Measurements from ENCODE around the gene FBXW7. TPM values are rescaled to one million over a fixed set of nuclear protein-coding genes. Genes with fewer than 3 reads are reported as not detected.

The FBXW7 gene
- total RNA-seq, 4 donors from 2014 or later = 63.1 to 97.6 (median 70.7) TPM

DNA sequence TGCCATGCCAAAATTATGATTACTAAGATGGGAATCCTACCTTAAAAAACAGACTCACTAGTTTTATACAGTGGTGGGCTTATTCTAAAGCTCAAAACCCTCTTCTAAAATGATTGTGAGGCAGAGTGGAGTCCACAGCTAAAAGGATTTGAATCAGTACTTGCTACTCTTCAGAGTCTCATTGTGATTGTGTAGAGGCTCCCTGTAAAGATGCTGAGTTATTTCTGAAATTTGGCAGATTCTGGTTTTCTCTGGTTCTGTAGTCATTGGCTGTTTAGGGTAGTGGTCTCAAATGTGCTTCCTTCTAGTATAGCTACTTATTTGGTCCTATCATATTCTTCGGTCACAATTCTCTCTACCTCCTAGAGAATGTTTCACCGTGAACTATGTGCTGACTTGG, 104.1 kb downstream of the FBXW7 start:
- no peak overlapping the region for H3K27ac ChIP-seq (replicated peaks in 1 of 4)

DNA sequence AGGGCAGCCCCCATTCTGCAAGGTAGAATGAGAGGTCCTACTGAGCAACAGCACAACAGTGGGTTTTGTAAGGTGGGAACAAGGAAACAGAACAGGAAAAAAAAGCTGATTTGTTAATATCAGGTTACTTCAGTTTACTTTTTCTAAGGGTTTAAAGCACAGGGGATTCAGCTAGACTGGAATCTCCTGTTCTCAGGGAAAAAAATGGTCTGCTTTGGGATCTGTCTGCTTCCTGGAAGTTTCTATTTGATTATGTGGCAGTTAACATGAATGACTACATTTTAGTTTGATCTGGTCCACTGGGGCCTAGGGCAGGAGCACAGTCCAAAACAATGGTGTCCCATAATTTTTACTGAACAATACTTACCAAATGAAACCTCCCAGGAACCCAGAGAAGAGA, 104.6 kb downstream of the FBXW7 start:
- Histone ChIP-seq H3K9me3 (no peaks in the 10 kb centered on the region), H3K36me3 (no peaks in the 10 kb centered on the region), H3K27ac (replicated peaks in 1 of 4) (no peak overlapping the region), H3K4me1 (peaks cover 0 to 3% (median 0%) of the 10 kb centered on the region in 4 donors), H3K27me3 (no peaks in the 10 kb centered on the region), H3K4me3 (no peak overlapping the region)
- TF ChIP-seq POLR2A (IDR thresholded peaks at IDR 0.05; ENCODE audit: low read depth) = no peak
- no peak for TF ChIP-seq POLR2AphosphoS5 (IDR thresholded peaks at IDR 0.05)
- no peak for TF ChIP-seq EP300 (IDR thresholded peaks at IDR 0.05)
- TF ChIP-seq, protein P1, sequence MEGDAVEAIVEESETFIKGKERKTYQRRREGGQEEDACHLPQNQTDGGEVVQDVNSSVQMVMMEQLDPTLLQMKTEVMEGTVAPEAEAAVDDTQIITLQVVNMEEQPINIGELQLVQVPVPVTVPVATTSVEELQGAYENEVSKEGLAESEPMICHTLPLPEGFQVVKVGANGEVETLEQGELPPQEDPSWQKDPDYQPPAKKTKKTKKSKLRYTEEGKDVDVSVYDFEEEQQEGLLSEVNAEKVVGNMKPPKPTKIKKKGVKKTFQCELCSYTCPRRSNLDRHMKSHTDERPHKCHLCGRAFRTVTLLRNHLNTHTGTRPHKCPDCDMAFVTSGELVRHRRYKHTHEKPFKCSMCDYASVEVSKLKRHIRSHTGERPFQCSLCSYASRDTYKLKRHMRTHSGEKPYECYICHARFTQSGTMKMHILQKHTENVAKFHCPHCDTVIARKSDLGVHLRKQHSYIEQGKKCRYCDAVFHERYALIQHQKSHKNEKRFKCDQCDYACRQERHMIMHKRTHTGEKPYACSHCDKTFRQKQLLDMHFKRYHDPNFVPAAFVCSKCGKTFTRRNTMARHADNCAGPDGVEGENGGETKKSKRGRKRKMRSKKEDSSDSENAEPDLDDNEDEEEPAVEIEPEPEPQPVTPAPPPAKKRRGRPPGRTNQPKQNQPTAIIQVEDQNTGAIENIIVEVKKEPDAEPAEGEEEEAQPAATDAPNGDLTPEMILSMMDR (IDR thresholded peaks at IDR 0.05) = no peak
- DNase-seq (ENCODE audit: extremely low spot score) = no peak
- intact Hi-C loops (cut with DNase I) = no loop called here

More for the DNA sequence above, 104.1 kb downstream of the FBXW7 start:
- H3K4me3 ChIP-seq = no peak overlapping the region
- intact Hi-C loops (cut with DNase I) = no loop called here
- DNase-seq (ENCODE audit: extremely low spot score) = no peak
- no peaks in the 10 kb centered on the region for H3K27me3 ChIP-seq
- no peak for TF ChIP-seq POLR2AphosphoS5 (IDR thresholded peaks at IDR 0.05)
- no peak for TF ChIP-seq EP300 (IDR thresholded peaks at IDR 0.05)
- TF ChIP-seq POLR2A (IDR thresholded peaks at IDR 0.05; ENCODE audit: low read depth) = no peak
- TF ChIP-seq, protein P1 (IDR thresholded peaks at IDR 0.05) = no peak
- peaks cover 0 to 3% (median 0%) of the 10 kb centered on the region in 4 donors for H3K4me1 ChIP-seq
- 100% methylated on average over 2 of the region's 2 CpGs for WGBS
- no peaks in the 10 kb centered on the region for H3K36me3 ChIP-seq
- no peaks in the 10 kb centered on the region for H3K9me3 ChIP-seq

DNA sequence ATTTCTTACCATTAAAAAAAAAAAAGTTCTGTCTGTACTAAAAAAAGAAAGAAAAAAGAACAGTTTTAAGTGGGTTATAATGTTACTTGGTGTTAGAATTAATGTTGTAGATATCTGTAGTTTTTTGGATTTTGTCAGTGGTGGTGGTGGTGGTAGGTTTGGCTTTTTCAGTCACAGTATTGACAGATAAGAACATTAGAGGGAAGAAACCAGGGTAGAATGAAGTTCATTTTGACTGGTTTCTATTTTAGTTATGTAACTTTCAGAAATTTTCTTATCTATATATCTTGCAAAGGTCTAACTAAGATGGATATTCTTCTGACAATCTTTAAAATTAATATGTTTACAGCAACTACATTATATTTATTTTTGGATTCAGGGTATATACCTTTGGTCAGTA, 105.4 kb downstream of the FBXW7 start:
- Histone ChIP-seq H3K36me3 (no peaks in the 10 kb centered on the region), H3K9me3 (no peaks in the 10 kb centered on the region), H3K27me3 (no peaks in the 10 kb centered on the region), H3K27ac (replicated peaks in 1 of 4) (no peak overlapping the region), H3K4me3 (no peak overlapping the region), H3K4me1 (peaks cover 0 to 3% (median 0%) of the 10 kb centered on the region in 4 donors)
- DNase-seq (ENCODE audit: extremely low spot score) = no peak
- intact Hi-C loops (cut with DNase I) = no loop called here
- no peak for TF ChIP-seq POLR2A (IDR thresholded peaks at IDR 0.05; ENCODE audit: low read depth)
- TF ChIP-seq POLR2AphosphoS5 (IDR thresholded peaks at IDR 0.05) = no peak
- TF ChIP-seq, protein P1 (IDR thresholded peaks at IDR 0.05) = no peak
- no peak for TF ChIP-seq EP300 (IDR thresholded peaks at IDR 0.05)

DNA sequence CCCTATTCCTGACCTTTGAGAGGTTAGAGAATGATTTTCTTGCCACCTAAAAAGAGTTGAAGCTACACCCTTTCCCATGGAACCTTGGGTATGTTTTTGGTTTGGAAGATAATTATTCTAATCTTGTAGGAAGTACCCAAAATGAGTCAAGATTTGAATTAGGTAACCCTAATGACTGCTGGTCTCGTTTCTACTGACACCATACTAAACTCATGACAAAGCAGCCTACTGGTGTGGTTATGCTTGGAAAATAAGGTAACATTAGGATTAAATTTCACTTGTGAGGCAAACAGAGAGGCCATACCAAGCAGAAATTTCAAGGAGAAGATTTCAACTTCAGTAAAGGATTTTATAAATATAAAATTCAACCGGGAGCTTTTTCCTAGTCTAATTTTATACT, 107.9 kb downstream of the FBXW7 start:
- Histone ChIP-seq H3K36me3 (no peaks in the 10 kb centered on the region), H3K4me1 (peaks cover 0 to 3% (median 0%) of the 10 kb centered on the region in 4 donors), H3K4me3 (no peak overlapping the region), H3K27ac (replicated peaks in 1 of 4) (no peak overlapping the region), H3K27me3 (no peaks in the 10 kb centered on the region), H3K9me3 (no peaks in the 10 kb centered on the region)
- DNase-seq (ENCODE audit: extremely low spot score) = no peak
- no peak for TF ChIP-seq POLR2AphosphoS5 (IDR thresholded peaks at IDR 0.05)
- intact Hi-C loops (cut with DNase I) = no loop called here
- WGBS = 92% methylated on average over 2 of the region's 2 CpGs

DNA sequence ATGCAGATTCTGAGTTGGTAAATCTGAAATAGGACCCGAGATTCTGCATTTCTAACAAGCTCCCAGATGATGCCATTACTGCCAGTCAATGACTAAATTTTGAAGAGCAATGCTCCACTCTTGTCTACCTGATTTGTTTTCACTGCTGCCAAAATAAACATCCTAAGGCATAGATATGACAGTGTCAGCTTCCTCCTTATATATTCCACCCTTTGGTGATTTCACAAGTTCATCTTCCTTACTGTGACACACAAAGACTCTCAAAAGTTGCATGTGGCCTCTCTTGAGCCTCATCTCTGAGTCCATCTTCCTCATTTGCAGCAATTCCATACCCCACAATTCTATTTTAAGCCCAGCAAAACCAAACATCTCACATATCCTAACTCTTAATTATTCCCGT, 110.9 kb downstream of the FBXW7 start:
- Histone ChIP-seq H3K9me3 (no peaks in the 10 kb centered on the region), H3K4me3 (no peak overlapping the region), H3K36me3 (no peaks in the 10 kb centered on the region), H3K27me3 (no peaks in the 10 kb centered on the region), H3K27ac (replicated peaks in 1 of 4) (no peak overlapping the region), H3K4me1 (no peaks in the 10 kb centered on the region)
- WGBS = 67% methylated on average over 2 of the region's 2 CpGs
- no peak for DNase-seq (ENCODE audit: extremely low spot score)
- intact Hi-C loops (cut with DNase I) = no loop called here
- TF ChIP-seq EP300 (IDR thresholded peaks at IDR 0.05) = no peak
- no peak for TF ChIP-seq POLR2AphosphoS5 (IDR thresholded peaks at IDR 0.05)
- TF ChIP-seq POLR2A (IDR thresholded peaks at IDR 0.05; ENCODE audit: low read depth) = no peak
- TF ChIP-seq, protein P1 (IDR thresholded peaks at IDR 0.05) = no peak
